HepG2 (cell line): ENCODE measurements around the gene KLF16. TPM values are rescaled to one million over a fixed set of nuclear protein-coding genes. Genes with fewer than 3 reads are reported as not detected.

Experiments used
- CREM ChIP-seq, 2 experiments: sonication (generic) in 1 of 2; formaldehyde crosslinking in 1 of 2; IDR thresholded peaks; 2 replicates each; pipeline versions ENCODE4 v1.4.0 to v1.6.1; 2016 to 2020; ENCODE audit warnings: antibody characterized with exemption in 1 of 2, mild to moderate bottlenecking in 1 of 2, missing genetic modification reagents in 1 of 2
- FOXP1 ChIP-seq, 2 experiments: fragments of 450-650 bp in 1 of 2; IDR thresholded peaks; 2 replicates each; pipeline ENCODE4 v1.6.1; 2017 to 2018; ENCODE audit warnings: antibody characterized with exemption in 1 of 2
- MYC ChIP-seq: sonication (generic); formaldehyde crosslinking; IDR thresholded peaks from 2 replicates; pipeline ENCODE4 v1.9.0; 2021; ENCODE audit warnings: missing genetic modification reagents, borderline replicate concordance
- NCOR1 ChIP-seq: fragments of 200-600 bp; sonication (generic); IDR thresholded peaks from 2 replicates; pipeline ENCODE4 v1.7.0; 2017; ENCODE audit warnings: antibody characterized with exemption, low read length, borderline replicate concordance
- NFE2L1 ChIP-seq: sonication (generic); formaldehyde crosslinking; IDR thresholded peaks from 2 replicates; pipeline ENCODE4 v1.4.0; 2020; ENCODE audit warnings: missing genetic modification reagents, mild to moderate bottlenecking, borderline replicate concordance
- NR1H2 ChIP-seq: sonication (generic); formaldehyde crosslinking; IDR thresholded peaks from 2 replicates; pipeline ENCODE4 v1.8.1; 2022; ENCODE audit warnings: low read depth, missing genetic modification reagents, borderline replicate concordance
- PHF20 ChIP-seq: sonication (generic); formaldehyde crosslinking; IDR thresholded peaks from 2 replicates; pipeline ENCODE4 v1.5.0; 2020; ENCODE audit warnings: mild to moderate bottlenecking, missing genetic modification reagents
- PHF21A ChIP-seq: sonication (generic); formaldehyde crosslinking; IDR thresholded peaks from 2 replicates; pipeline ENCODE4 v1.5.0; 2020; ENCODE audit warnings: mild to moderate bottlenecking, missing genetic modification reagents
- SRY ChIP-seq: sonication (generic); formaldehyde crosslinking; IDR thresholded peaks from 2 replicates; pipeline ENCODE4 v1.8.0; 2022; ENCODE audit warnings: mild to moderate bottlenecking, missing genetic modification reagents
- TARDBP ChIP-seq: sonication (generic); formaldehyde crosslinking; IDR thresholded peaks from 2 replicates; pipeline ENCODE4 v1.8.0; 2022; ENCODE audit warnings: mild to moderate bottlenecking, missing genetic modification reagents
- ZFY ChIP-seq: sonication (generic); formaldehyde crosslinking; IDR thresholded peaks from 2 replicates; pipeline ENCODE4 v1.4.0; 2020; ENCODE audit warnings: missing genetic modification reagents
- ZNF230 ChIP-seq: sonication (generic); formaldehyde crosslinking; IDR thresholded peaks from 2 replicates; pipeline ENCODE4 v1.4.0; 2020; ENCODE audit warnings: mild to moderate bottlenecking, missing genetic modification reagents
- ZNF3 ChIP-seq: IDR thresholded peaks from 2 replicates; pipeline ENCODE4 v1.7.0; 2017; ENCODE audit warnings: inconsistent platforms
- ZNF546 ChIP-seq: sonication (generic); formaldehyde crosslinking; conservative IDR thresholded peaks from 2 replicates; pipeline ENCODE4 v1.8.1; 2023; ENCODE audit warnings: mild to moderate bottlenecking, missing genetic modification reagents
- polyA plus RNA-seq, 8 experiments: library from polyadenylated mRNA; depleted of rRNA in 3 of 8; stranded (reverse) in 7 of 8; unstranded in 1 of 8; fragments of >200 nt; fragmentation: Illumina TruSeq in 4 of 8; extraction: Trizol in 4 of 8; gene quantifications; 2 replicates each; pipeline versions ENCODE4 v1.2.1 to v1.2.3, GENCODE V29; 2011 to 2016; ENCODE audit warnings: low read depth in 4 of 8, missing spikeins in 1 of 8, mixed read lengths in 1 of 8; ENCODE audit not compliant: insufficient read depth in 1 of 8
- total RNA-seq, 5 experiments: library from RNA; depleted of rRNA; stranded (reverse); fragments of >200 nt; fragmentation: Illumina TruSeq; extraction: Trizol; gene quantifications; 2 replicates each; pipeline ENCODE4 v1.2.3, GENCODE V29; 2016; ENCODE audit warnings: low read depth in 1 of 5
- TF ChIP-seq, protein P1 (sequence below): sonication (generic); formaldehyde crosslinking; IDR thresholded peaks from 2 replicates; pipeline ENCODE4 v1.5.1; 2020; ENCODE audit warnings: mild to moderate bottlenecking, missing genetic modification reagents
- TF ChIP-seq, protein P2 (sequence below): sonication (generic); formaldehyde crosslinking; IDR thresholded peaks from 2 replicates; pipeline ENCODE4 v1.4.0; 2020; ENCODE audit warnings: mild to moderate bottlenecking, missing genetic modification reagents, borderline replicate concordance
- TF ChIP-seq, protein P3 (sequence below): sonication (generic); formaldehyde crosslinking; IDR thresholded peaks from 2 replicates; pipeline ENCODE4 v1.4.0; 2020; ENCODE audit warnings: mild to moderate bottlenecking, missing genetic modification reagents
- TF ChIP-seq, protein P4 (sequence below): sonication (generic); formaldehyde crosslinking; IDR thresholded peaks from 2 replicates; pipeline ENCODE4 v1.9.0; 2021; ENCODE audit warnings: missing genetic modification reagents, borderline replicate concordance

Gene KLF16
- total and polyA plus RNA-seq, 2 of the 13 experiments (the other 11 are each of a cell fraction or from before 2014, with no cell fraction given), result 3.5 to 6.7 TPM

DNA sequence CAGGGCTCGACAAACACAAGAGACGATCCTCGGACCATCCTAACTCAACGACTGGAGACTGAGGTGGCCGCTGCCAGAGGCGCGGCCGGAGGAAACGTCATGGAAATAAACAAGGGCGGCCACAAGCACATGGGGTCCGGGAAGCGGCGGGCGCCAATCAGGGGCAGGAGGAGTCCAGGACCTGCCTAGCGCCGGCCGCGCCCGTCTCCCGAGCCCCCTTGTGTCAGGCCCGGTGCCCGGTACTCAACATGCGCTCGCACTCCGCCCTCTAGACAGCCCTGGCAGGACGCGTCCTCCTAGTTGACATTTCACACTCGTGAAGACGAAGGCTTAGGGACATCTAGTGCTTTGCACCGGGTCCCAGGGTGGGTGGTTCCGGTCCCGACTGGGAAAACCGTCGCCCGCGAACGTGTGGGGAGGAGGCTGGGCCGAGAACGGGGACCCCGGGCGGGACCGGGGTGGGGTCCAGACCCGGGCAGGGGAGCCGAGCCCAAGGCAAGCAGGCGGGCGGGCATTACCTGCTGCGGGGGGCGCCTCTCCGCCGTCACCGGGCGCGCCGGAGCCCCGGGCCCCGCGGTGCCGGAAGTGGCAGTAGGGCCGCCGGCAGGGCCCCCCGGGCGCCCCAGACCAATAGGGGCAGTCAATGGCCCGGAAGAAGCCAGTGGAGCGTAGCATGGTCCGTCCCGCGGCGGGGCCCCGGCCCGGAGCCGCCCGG, 15.5 kb downstream of the KLF16 start (continued):
- TF ChIP-seq NCOR1 (no peak), ZNF3 (no peak), ZNF546 (CRISPR knock-in tag) (no peak), ZNF230 (CRISPR knock-in tag) (0 out of 2 replicates have a peak, but pooled peaks have one; percentile 12), MYC (CRISPR knock-in tag) (peak; percentile 63; the same call in 1 of the 2 replicates), NR1H2 (no peak), PHF20 (CRISPR knock-in tag) (peak; percentile 29; the same call in 1 of the 2 replicates), CREM (IDR thresholded peaks at IDR 0.05) (peak; percentile 64), CREM (CRISPR knock-in tag; IDR thresholded peaks at IDR 0.05) (no peak), NFE2L1 (no peak), SRY (CRISPR knock-in tag) (0 out of 2 replicates have a peak, but pooled peaks have one; percentile 47), ZFY (peak; percentile 81), FOXP1 (IDR thresholded peaks at IDR 0.05) (no peak), FOXP1 (CRISPR knock-in tag; IDR thresholded peaks at IDR 0.05) (no peak), TARDBP (CRISPR knock-in tag) (0 out of 2 replicates have a peak, but pooled peaks have one; percentile 26), PHF21A (CRISPR knock-in tag) (peak; percentile 18; the same call in 1 of the 2 replicates)
- TF ChIP-seq, protein P1, sequence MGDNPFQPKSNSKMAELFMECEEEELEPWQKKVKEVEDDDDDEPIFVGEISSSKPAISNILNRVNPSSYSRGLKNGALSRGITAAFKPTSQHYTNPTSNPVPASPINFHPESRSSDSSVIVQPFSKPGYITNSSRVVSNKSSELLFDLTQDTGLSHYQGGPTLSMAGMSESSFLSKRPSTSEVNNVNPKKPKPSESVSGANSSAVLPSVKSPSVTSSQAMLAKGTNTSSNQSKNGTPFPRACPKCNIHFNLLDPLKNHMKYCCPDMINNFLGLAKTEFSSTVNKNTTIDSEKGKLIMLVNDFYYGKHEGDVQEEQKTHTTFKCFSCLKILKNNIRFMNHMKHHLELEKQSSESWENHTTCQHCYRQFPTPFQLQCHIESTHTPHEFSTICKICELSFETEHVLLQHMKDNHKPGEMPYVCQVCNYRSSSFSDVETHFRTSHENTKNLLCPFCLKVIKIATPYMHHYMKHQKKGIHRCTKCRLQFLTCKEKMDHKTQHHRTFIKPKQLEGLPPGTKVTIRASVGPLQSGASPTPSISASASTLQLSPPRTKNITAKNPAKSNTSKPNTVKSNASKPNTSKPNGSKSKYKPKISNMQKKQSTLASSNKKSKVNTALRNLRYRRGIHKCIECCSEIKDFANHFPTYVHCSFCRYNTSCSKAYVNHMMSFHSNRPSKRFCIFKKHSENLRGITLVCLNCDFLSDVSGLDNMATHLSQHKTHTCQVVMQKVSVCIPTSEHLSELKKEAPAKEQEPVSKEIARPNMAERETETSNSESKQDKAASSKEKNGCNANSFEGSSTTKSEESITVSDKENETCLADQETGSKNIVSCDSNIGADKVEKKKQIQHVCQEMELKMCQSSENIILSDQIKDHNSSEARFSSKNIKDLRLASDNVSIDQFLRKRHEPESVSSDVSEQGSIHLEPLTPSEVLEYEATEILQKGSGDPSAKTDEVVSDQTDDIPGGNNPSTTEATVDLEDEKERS (CRISPR knock-in tag), result no peak
- TF ChIP-seq, protein P2, sequence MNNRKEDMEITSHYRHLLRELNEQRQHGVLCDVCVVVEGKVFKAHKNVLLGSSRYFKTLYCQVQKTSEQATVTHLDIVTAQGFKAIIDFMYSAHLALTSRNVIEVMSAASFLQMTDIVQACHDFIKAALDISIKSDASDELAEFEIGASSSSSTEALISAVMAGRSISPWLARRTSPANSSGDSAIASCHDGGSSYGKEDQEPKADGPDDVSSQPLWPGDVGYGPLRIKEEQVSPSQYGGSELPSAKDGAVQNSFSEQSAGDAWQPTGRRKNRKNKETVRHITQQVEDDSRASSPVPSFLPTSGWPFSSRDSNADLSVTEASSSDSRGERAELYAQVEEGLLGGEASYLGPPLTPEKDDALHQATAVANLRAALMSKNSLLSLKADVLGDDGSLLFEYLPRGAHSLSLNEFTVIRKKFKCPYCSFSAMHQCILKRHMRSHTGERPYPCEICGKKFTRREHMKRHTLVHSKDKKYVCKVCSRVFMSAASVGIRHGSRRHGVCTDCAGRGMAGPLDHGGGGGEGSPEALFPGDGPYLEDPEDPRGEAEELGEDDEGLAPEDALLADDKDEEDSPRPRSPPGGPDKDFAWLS (CRISPR knock-in tag), result no peak
- TF ChIP-seq, protein P3, sequence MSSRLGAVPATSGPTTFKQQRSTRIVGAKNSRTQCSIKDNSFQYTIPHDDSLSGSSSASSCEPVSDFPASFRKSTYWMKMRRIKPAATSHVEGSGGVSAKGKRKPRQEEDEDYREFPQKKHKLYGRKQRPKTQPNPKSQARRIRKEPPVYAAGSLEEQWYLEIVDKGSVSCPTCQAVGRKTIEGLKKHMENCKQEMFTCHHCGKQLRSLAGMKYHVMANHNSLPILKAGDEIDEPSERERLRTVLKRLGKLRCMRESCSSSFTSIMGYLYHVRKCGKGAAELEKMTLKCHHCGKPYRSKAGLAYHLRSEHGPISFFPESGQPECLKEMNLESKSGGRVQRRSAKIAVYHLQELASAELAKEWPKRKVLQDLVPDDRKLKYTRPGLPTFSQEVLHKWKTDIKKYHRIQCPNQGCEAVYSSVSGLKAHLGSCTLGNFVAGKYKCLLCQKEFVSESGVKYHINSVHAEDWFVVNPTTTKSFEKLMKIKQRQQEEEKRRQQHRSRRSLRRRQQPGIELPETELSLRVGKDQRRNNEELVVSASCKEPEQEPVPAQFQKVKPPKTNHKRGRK (CRISPR knock-in tag), result no peak
- TF ChIP-seq, protein P4, sequence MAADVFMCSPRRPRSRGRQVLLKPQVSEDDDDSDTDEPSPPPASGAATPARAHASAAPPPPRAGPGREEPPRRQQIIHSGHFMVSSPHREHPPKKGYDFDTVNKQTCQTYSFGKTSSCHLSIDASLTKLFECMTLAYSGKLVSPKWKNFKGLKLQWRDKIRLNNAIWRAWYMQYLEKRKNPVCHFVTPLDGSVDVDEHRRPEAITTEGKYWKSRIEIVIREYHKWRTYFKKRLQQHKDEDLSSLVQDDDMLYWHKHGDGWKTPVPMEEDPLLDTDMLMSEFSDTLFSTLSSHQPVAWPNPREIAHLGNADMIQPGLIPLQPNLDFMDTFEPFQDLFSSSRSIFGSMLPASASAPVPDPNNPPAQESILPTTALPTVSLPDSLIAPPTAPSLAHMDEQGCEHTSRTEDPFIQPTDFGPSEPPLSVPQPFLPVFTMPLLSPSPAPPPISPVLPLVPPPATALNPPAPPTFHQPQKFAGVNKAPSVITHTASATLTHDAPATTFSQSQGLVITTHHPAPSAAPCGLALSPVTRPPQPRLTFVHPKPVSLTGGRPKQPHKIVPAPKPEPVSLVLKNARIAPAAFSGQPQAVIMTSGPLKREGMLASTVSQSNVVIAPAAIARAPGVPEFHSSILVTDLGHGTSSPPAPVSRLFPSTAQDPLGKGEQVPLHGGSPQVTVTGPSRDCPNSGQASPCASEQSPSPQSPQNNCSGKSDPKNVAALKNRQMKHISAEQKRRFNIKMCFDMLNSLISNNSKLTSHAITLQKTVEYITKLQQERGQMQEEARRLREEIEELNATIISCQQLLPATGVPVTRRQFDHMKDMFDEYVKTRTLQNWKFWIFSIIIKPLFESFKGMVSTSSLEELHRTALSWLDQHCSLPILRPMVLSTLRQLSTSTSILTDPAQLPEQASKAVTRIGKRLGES, result 0 out of 2 replicates have a peak, but pooled peaks have one; percentile 41
